OCI-LY3 (cell line): Measurements from ENCODE around the gene BZW2.

Experiments used
- H2AFZ ChIP-seq: fragments of 200-600, 300-600 bp; shearing (Covaris generic); 2 replicates; pipeline ENCODE4 v1.6.0; 2014; ENCODE audit warnings: antibody characterized with exemption, low read depth, low read length
- H3K27ac ChIP-seq: fragments of 200-600, 300-600 bp; sonication (generic); 2 replicates; pipeline ENCODE4 v1.5.1; 2014; ENCODE audit warnings: mild to moderate bottlenecking, low read length, moderate library complexity, mixed read lengths
- H3K27me3 ChIP-seq: fragments of 200-600, 300-600 bp; sonication (generic); 2 replicates; pipeline ENCODE4 v1.6.1; 2014; ENCODE audit warnings: low read depth, low read length, mixed read lengths
- H3K36me3 ChIP-seq: fragments of 200-600, 300-600 bp; sonication (generic); replicated peaks from 2 replicates; pipeline ENCODE3; 2014; ENCODE audit warnings: low read depth, low read length, mixed read lengths
- H3K4me1 ChIP-seq: fragments of 300-600, 200-600 bp; sonication (generic); 2 replicates; pipeline ENCODE4 v1.6.1; 2014; ENCODE audit warnings: low read length, mixed read lengths
- H3K4me2 ChIP-seq: fragments of 200-600, 300-600 bp; sonication (generic); 2 replicates; pipeline ENCODE4 v1.6.1; 2014; ENCODE audit warnings: low read length, mixed read lengths
- H3K4me3 ChIP-seq: fragments of 300-600, 200-600 bp; sonication (generic); 2 replicates; pipeline ENCODE4 v1.5.1; 2014; ENCODE audit warnings: antibody characterized with exemption, mild to moderate bottlenecking, low read length, moderate library complexity
- H3K79me2 ChIP-seq: fragments of 300-600, 200-600 bp; shearing (Covaris generic); 2 replicates; pipeline ENCODE4 v1.6.1; 2014; ENCODE audit warnings: mild to moderate bottlenecking, low read length, mixed read lengths
- H3K9ac ChIP-seq: fragments of 300-600, 200-600 bp; shearing (Covaris generic); 2 replicates; pipeline ENCODE4 v1.6.0; 2014; ENCODE audit warnings: mild to moderate bottlenecking, low read length, moderate library complexity
- H3K9me3 ChIP-seq: fragments of 200-600, 300-600 bp; shearing (Covaris generic); 2 replicates; pipeline ENCODE4 v1.6.1; 2014; ENCODE audit warnings: low read length, mixed read lengths; ENCODE audit not compliant: insufficient read depth
- H4K20me1 ChIP-seq: fragments of 200-600, 300-600 bp; sonication (generic); 2 replicates; pipeline ENCODE4 v1.6.1; 2016; ENCODE audit warnings: low read length, mixed read lengths; ENCODE audit not compliant: insufficient read depth
- EZH2phosphoT487 ChIP-seq: fragments of 200-600 bp; shearing (Covaris generic); IDR thresholded peaks from 2 replicates; pipeline ENCODE4 v1.6.1; 2018; ENCODE audit warnings: antibody characterized with exemption, mixed run types, low read depth
- TF ChIP-seq, protein P1 (sequence below): fragments of 200-600, 300-600 bp; sonication (generic); IDR thresholded peaks from 2 replicates; pipeline ENCODE4 v1.5.1; 2014; ENCODE audit warnings: antibody characterized with exemption, low read length, low read depth

Gene BZW2

DNA sequence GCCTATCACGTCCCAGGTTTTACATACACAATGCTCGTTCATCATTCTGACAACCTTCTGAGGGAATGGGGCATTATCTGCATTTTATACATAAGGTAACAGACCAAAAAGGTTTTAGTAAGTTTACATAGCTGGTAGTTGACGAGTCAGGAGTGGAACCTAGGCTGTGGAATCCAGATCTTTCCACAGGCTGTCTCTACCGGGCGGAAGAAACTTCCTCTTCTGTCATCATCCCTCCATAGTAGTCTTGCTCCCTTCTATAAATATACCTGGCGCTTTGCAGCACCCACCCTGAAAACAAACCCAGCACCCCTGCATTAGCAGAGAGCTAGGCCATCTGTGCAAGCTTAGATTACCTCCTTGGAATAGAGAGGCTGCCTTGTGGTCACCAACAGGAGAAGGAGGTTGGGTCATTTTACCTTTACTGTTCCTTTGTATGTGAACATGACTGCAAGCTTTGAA, 108.9 kb downstream of the BZW2 start:
- Histone ChIP-seq H2AFZ (no peak overlapping the region), H3K27ac (no peak overlapping the region), H4K20me1 (no peaks in the 10 kb centered on the region), H3K9ac (no peak overlapping the region), H3K4me2 (peak overlapping the region; percentile 80), H3K27me3 (0 out of 2 replicates have a peak, but pooled peaks cover 10% of the 10 kb centered on the region), H3K79me2 (no peaks in the 10 kb centered on the region), H3K36me3 (no peaks in the 10 kb centered on the region), H3K4me3 (peak overlapping the region; percentile 92; the same call in 1 of the 2 replicates), H3K9me3 (no peaks in the 10 kb centered on the region), H3K4me1 (no peaks in the 10 kb centered on the region)
- TF ChIP-seq EZH2phosphoT487: no peak
- TF ChIP-seq, protein P1, sequence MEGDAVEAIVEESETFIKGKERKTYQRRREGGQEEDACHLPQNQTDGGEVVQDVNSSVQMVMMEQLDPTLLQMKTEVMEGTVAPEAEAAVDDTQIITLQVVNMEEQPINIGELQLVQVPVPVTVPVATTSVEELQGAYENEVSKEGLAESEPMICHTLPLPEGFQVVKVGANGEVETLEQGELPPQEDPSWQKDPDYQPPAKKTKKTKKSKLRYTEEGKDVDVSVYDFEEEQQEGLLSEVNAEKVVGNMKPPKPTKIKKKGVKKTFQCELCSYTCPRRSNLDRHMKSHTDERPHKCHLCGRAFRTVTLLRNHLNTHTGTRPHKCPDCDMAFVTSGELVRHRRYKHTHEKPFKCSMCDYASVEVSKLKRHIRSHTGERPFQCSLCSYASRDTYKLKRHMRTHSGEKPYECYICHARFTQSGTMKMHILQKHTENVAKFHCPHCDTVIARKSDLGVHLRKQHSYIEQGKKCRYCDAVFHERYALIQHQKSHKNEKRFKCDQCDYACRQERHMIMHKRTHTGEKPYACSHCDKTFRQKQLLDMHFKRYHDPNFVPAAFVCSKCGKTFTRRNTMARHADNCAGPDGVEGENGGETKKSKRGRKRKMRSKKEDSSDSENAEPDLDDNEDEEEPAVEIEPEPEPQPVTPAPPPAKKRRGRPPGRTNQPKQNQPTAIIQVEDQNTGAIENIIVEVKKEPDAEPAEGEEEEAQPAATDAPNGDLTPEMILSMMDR: no peak

GRCh38 chr7:16755397-16755796, 109.4 kb downstream of the BZW2 start:
- TF ChIP-seq, protein P1: no peak
- TF ChIP-seq EZH2phosphoT487: no peak
- Histone ChIP-seq H3K27me3 (0 out of 2 replicates have a peak, but pooled peaks cover 10% of the 10 kb centered on the region), H3K9ac (no peak overlapping the region), H3K4me2 (no peak overlapping the region), H3K27ac (no peak overlapping the region), H4K20me1 (no peaks in the 10 kb centered on the region), H3K36me3 (no peaks in the 10 kb centered on the region), H3K4me3 (no peak overlapping the region), H3K9me3 (no peaks in the 10 kb centered on the region), H3K79me2 (no peaks in the 10 kb centered on the region), H3K4me1 (no peaks in the 10 kb centered on the region), H2AFZ (no peak overlapping the region)
